Adrenal gland (tissue), 5 donors: Measurements from ENCODE around the gene CTBP1.

Source experiments
- POLR2A ChIP-seq, 2 donors: fragments of 450-650 bp; IDR thresholded peaks; one replicate each; pipeline ENCODE4 v1.6.1; 2017; ENCODE audit warnings: antibody characterized with exemption in 2 of 2, mild to moderate bottlenecking in 2 of 2, moderate library complexity in 1 of 2
- TF ChIP-seq, protein P1 (sequence below), 6 experiments: fragments of 450-650 bp in 4 of 6; fragments of 200-600 bp in 2 of 6; sonication (generic) in 1 of 6; IDR thresholded peaks; 1 replicate in 5 of 6; 2 replicates in 1 of 6; pipeline versions ENCODE4 v1.5.1 to v1.8.0; 2016 to 2021; ENCODE audit warnings: antibody characterized with exemption in 6 of 6, mild to moderate bottlenecking in 2 of 6, moderate library complexity in 1 of 6
- donor health status: DM: no; HTN: no; CAD: no.

DNA sequence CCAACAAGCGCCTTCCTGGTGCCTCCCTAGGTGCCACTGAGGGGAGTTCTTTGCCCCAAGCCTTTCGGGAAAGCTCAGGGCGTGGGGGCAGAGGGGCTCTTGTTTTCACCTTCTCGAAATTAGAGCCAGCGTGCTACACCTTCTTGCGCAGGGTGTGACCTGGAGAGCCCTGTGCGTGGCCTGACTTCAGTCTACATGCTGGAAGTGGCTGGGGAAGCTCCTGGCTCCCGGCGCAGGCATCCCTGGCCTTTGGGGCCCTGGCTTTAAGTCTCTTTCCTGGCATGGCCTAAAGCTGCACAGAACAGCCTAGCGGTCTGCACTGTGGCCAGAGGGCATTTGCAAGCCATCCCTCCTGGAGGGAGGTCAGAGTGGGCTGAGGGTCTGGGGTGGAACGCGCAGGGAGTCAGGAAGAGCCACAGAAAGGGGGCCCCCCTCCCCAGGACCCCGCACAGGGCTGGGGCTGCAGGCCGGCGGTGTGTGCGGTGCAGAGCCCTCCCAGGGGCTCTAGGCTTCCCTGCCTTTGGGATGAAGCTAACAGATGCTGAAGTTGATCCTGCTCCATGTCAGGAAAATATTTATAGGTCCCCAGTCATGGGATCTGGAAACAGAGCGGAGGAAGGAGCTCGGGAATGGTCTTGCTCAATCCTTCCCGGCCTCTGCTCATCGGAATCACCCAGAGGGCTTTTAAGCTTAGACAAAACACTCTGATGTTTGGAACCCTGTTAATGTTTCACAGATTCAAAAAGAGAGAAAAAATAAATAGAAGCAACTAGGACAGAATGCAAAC, 75.8 kb downstream of the CTBP1 start:
- TF ChIP-seq, protein P1, sequence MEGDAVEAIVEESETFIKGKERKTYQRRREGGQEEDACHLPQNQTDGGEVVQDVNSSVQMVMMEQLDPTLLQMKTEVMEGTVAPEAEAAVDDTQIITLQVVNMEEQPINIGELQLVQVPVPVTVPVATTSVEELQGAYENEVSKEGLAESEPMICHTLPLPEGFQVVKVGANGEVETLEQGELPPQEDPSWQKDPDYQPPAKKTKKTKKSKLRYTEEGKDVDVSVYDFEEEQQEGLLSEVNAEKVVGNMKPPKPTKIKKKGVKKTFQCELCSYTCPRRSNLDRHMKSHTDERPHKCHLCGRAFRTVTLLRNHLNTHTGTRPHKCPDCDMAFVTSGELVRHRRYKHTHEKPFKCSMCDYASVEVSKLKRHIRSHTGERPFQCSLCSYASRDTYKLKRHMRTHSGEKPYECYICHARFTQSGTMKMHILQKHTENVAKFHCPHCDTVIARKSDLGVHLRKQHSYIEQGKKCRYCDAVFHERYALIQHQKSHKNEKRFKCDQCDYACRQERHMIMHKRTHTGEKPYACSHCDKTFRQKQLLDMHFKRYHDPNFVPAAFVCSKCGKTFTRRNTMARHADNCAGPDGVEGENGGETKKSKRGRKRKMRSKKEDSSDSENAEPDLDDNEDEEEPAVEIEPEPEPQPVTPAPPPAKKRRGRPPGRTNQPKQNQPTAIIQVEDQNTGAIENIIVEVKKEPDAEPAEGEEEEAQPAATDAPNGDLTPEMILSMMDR (IDR thresholded peaks at IDR 0.05): no peak
- no peak for TF ChIP-seq POLR2A (IDR thresholded peaks at IDR 0.05)
